Peyer's patch (tissue), 4 donors: ENCODE results near the gene RAP1B.

Experiments
- POLR2A ChIP-seq, 2 donors: fragments of 450-650 bp; IDR thresholded peaks; one replicate each; pipeline ENCODE4 v1.5.1; 2017; ENCODE audit warnings: antibody characterized with exemption in 2 of 2, mild to moderate bottlenecking in 2 of 2, moderate library complexity in 2 of 2
- TF ChIP-seq, protein P1 (sequence below), 6 experiments: fragments of 450-650 bp in 4 of 6; fragments of 200-600 bp in 2 of 6; sonication (generic) in 1 of 6; IDR thresholded peaks; one replicate each; pipeline ENCODE4 v1.5.1; 2017 to 2019; ENCODE audit warnings: antibody characterized with exemption in 6 of 6, mild to moderate bottlenecking in 3 of 6, moderate library complexity in 1 of 6

DNA sequence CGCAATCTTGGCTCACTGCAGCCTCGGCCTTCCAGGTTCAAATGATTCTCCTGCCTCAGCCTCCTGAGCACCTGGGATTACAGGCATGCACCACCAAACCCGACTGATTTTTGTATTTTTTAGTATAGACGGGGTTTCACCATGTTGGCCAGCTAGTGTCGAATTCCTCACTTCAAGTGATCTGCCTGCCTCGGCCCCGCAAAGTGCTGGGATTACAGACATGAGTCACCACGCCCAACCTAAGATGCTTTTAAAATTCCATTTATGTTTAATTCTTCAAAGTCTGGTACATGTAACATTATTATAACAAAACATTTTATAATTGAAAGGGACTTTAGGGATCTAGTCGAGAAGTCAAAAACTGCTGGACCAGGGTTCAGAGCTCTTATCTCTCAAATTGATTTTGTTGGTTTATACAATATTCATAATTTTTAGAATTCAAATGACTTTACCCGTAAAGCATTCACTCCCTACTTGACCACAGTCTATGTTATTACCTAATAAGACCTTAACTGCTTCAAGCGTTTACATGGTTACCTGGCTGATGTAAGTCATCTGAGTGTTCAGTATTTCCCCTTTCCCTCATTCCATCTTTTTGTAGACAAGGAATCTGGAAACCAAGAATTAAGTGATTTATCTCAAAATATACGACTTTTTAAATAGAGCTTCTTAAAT, 28.2 kb downstream of the RAP1B start:
- TF ChIP-seq, protein P1, sequence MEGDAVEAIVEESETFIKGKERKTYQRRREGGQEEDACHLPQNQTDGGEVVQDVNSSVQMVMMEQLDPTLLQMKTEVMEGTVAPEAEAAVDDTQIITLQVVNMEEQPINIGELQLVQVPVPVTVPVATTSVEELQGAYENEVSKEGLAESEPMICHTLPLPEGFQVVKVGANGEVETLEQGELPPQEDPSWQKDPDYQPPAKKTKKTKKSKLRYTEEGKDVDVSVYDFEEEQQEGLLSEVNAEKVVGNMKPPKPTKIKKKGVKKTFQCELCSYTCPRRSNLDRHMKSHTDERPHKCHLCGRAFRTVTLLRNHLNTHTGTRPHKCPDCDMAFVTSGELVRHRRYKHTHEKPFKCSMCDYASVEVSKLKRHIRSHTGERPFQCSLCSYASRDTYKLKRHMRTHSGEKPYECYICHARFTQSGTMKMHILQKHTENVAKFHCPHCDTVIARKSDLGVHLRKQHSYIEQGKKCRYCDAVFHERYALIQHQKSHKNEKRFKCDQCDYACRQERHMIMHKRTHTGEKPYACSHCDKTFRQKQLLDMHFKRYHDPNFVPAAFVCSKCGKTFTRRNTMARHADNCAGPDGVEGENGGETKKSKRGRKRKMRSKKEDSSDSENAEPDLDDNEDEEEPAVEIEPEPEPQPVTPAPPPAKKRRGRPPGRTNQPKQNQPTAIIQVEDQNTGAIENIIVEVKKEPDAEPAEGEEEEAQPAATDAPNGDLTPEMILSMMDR (IDR thresholded peaks at IDR 0.05): no peak
- no peak for TF ChIP-seq POLR2A (IDR thresholded peaks at IDR 0.05)
